ENCODE data around the gene MPRIP.
"Not testable (repeated sequence)": the region's sequence is repeated elsewhere in the genome, so short reads cannot be mapped to it uniquely, and the experiment has no call there.

The MPRIP gene

GRCh38 chr17:17001874-17002520 lies 40.3 kb upstream of the MPRIP start:
- no peak overlapping the region for H3K4me3 ChIP-seq (replicated peaks in 1 of 2; ENCODE audit: low read depth in 2 of 2, low read length in 2 of 2)
- peak; percentile 69 to 74 for DNase-seq (ENCODE audit: low read depth in 2 of 2)
- TF ChIP-seq CTCF (IDR thresholded peaks at IDR 0.05; ENCODE audit: low read depth, low read length) = peak; percentile 98

DNA sequence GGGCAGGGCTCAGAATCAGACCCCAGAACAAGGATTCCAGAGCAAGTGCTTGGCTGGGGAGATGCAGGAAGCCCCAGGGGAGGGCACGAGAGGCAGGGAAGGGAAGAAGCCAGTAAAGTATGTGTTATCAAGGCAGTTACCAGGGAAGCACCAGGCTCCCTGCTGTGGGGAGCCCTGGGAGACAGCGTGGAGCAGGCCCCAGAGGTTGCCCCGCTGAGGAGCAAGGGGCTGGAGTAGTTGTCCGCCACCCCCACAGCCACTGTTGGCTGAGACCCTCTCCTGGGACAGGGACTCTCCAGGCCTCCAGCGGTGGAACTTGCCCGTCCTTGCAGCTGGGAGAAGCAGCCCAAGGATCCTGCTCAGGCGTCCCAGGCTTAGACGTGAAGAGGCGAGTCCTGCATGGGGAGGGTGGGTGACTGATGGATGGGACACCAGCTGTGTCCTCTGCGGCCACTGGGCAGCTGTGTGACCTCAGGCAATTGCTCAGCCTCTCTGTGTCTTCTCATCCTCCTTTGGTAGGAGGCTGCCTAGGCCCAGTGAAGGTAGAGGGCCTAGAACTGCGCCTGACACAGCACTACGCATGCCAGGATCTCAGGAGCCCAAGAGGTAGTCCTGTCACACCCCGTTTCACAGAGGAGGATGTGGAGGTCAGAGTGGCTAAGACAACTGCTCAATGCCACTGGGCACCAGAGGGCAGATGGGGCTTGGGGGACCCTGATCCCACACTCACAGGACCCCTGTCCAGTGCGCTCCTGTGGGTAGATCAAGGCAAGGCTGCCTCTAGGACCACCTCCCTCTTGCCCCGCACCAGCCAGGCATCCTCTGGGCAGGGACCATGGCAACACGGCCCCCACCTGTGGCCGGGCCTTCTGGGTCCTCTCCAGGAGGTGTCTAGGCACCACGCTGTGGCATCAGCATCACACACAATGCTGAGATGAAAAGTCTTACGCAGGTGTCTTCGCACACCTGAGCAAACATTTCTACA lies 39.2 kb upstream of the MPRIP start:
- DNase-seq (ENCODE audit: low read depth in 2 of 2) = not testable (repeated sequence)

GRCh38 chr17:17004251-17004996 lies 37.8 kb upstream of the MPRIP start:
- no peak for DNase-seq (ENCODE audit: low read depth in 2 of 2)
- no peak for TF ChIP-seq CTCF (IDR thresholded peaks at IDR 0.05; ENCODE audit: low read depth, low read length)
- no peak overlapping the region for H3K4me3 ChIP-seq (replicated peaks in 1 of 2; ENCODE audit: low read depth in 2 of 2, low read length in 2 of 2)

More for the DNA sequence above, 39.2 kb upstream of the MPRIP start:
- not testable (repeated sequence) for H3K4me3 ChIP-seq (replicated peaks in 1 of 2; ENCODE audit: low read depth in 2 of 2, low read length in 2 of 2)

GRCh38 chr17:17004997-17005614 lies 37.2 kb upstream of the MPRIP start:
- not testable (repeated sequence) for DNase-seq (ENCODE audit: low read depth in 2 of 2); H3K4me3 ChIP-seq (replicated peaks in 1 of 2; ENCODE audit: low read depth in 2 of 2, low read length in 2 of 2)

DNA sequence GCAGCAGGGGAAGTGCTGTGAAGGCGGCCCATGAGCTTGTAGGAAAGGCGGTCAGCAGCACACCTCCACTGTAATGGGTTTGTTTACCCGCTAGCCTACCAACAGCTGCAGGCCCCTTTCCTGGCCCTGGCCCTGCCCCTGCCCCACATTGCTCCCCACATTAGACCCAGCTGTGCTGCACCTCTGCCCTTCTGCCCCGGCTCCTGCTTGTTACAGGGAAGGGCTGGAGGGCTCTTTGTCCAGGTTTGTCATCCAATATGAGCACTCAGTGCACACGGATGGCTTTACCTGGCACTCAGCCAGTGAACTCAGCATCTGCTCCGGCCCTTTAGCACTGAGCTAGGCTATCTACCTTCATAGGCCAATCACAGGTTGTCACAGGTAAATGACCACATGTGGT lies 34.4 kb upstream of the MPRIP start:
- DNase-seq (ENCODE audit: low read depth in 2 of 2); H3K4me3 ChIP-seq (replicated peaks in 1 of 2; ENCODE audit: low read depth in 2 of 2, low read length in 2 of 2): not testable (repeated sequence)

DNA sequence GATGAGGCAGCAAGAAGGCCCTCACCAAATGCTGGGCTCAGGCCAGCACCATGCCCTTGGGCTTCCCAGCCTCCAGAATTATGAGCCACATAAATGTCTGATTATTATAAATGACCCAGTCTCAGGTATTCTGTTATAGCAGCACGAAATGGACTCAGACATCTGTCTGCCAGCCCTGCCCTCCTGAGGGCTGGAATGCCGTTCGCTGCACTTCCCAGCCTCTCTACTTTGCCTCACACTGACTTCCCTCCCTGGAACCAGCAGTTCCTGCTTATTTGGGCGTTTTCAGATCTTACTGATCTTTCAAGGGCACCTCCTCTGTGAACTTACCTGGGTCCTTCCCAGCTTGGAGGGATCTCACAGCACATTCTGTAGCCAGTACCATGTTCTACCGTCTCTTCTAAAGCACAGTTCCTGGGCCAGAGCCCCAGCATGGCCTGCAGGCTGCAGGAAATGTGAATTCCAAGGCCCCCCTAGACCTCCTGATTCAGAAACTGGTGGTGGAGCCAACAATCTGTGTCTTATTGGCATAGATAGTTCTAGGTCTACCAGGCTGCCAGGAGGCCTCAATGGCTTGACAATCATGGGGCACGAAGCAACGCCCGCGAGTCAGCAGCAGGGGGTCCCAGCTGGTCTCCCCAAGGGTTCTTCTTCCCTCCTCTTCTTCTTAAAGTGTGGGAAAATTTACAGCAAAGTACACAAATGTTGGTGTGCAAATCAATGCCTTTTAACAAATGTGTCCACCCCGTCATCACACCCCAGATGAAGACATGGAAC lies 33.4 kb upstream of the MPRIP start:
- not testable (repeated sequence) for DNase-seq (ENCODE audit: low read depth in 2 of 2); H3K4me3 ChIP-seq (replicated peaks in 1 of 2; ENCODE audit: low read depth in 2 of 2, low read length in 2 of 2)

- DNase-seq (ENCODE audit: low read depth in 2 of 2) = peak; percentile 16 to 35
- not testable (repeated sequence) for H3K4me3 ChIP-seq (replicated peaks in 1 of 2; ENCODE audit: low read depth in 2 of 2, low read length in 2 of 2)
These were observed 32.3 kb upstream of the MPRIP start for GRCh38 chr17:17009972-17010371.

- H3K4me3 ChIP-seq (replicated peaks in 1 of 2; ENCODE audit: low read depth in 2 of 2, low read length in 2 of 2); DNase-seq (ENCODE audit: low read depth in 2 of 2): not testable (repeated sequence)
These were observed 31.7 kb upstream of the MPRIP start for GRCh38 chr17:17010545-17011034.

DNA sequence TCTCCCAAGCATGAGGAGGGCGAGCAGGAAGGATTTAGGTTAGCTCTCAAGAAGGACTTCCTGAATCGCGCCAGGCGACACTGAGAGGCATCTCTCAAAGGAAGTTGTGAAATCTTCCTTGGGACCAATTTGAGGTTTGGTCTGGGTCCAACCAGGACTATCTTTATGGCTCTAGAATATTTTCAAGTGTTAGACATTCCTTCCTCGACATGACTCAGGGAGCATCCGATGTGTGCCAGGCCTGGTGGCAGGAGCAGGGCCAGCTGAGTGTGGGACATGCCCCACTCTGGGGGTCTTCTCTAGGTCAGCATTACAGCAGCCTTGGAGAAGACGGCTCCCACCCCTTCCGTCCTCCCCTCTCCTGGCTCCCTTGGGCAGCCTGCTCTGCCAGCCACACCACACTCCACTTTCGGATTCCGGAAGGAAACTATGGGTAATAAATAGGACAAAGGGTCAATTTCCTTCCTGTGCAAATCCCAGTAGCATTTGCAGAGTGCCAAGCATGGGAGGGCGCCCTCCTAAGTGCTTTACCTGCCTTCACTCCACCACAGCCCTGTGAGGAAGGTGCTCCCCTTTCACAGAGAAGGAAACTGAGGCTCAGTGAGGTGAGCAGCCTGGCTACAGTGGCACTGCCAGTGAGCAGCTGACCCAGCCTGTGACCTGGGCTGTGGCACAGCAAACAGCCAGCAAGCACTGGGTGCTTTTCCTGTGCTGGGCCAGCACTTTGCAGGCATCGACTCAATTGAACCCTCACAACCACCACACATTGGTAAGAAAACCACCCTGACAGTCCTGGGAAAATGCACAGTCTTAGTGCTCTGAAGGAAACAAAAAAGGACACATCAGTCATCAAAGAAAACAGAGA lies 31.0 kb upstream of the MPRIP start:
- H3K4me3 ChIP-seq (replicated peaks in 1 of 2; ENCODE audit: low read depth in 2 of 2, low read length in 2 of 2) = not testable (repeated sequence)
- DNase-seq (ENCODE audit: low read depth in 2 of 2) = peak; percentile 84 to 90

DNA sequence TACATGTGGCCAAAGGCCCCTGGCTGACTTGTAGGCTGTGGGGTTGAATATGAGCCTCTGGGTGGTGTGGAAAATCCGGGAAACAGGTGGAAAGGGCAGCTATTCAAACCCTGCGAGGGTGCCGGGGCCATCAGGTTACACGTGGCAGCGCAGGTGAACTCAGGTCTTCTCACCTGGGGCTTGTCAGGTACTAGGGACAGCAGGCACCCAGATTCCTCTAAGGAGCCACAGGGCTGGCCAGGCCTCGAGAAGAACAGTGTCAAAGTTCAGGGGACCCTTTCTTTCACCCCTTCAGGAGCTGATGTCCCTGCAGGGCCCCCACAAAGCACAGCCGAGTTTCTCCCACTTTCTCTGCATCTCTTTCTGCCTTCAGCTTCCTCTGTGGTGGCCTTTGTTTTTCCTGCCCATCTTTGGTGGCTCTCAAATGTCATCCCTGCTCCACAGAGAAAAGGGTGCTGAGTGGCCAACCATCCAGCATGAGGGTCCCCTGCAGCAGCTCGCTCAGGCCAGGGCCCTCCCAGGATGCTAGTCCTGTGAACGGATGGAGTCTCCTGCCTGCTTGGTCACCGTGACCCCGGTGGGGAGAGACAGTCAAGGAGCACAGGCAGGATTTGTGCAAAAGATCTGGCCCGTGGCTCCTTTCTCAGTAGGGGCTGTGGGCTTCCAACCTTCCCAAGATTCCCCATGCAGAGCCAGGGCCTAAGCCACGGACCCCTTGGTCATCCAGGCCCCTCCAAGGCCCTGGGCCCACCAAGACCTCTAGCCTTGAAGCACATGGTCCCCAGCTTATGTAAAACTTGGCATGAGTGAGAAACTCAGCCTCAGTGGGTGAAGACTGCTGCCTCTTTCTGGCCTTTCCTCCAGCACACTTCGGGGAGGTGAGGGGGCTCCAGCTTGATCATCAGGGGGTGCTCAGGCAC lies 28.2 kb upstream of the MPRIP start:
- DNase-seq (ENCODE audit: low read depth in 2 of 2) = not testable (repeated sequence)

GRCh38 chr17:17014748-17015124 lies 27.5 kb upstream of the MPRIP start:
- peak; percentile 20 to 52 for DNase-seq (ENCODE audit: low read depth in 2 of 2)
- H3K4me3 ChIP-seq (replicated peaks in 1 of 2; ENCODE audit: low read depth in 2 of 2, low read length in 2 of 2) = not testable (repeated sequence)

More for the DNA sequence above, 28.2 kb upstream of the MPRIP start:
- not testable (repeated sequence) for H3K4me3 ChIP-seq (replicated peaks in 1 of 2; ENCODE audit: low read depth in 2 of 2, low read length in 2 of 2)

Measured in cardiac fibroblast (primary cell).